HG03108 (cell line): ENCODE results near the gene SAV1.
"Not testable (repeated sequence)": the region's sequence is repeated elsewhere in the genome, so short reads cannot be mapped to it uniquely, and the experiment has no call there.

Experiments used
- ATAC-seq: cut with Tn5 transposase; IDR thresholded peaks from one replicate; pipeline ENCODE4 v1.9.1; 2021; ENCODE audit warnings: moderate library complexity; ENCODE audit not compliant: unreplicated experiment

SAV1 gene

DNA sequence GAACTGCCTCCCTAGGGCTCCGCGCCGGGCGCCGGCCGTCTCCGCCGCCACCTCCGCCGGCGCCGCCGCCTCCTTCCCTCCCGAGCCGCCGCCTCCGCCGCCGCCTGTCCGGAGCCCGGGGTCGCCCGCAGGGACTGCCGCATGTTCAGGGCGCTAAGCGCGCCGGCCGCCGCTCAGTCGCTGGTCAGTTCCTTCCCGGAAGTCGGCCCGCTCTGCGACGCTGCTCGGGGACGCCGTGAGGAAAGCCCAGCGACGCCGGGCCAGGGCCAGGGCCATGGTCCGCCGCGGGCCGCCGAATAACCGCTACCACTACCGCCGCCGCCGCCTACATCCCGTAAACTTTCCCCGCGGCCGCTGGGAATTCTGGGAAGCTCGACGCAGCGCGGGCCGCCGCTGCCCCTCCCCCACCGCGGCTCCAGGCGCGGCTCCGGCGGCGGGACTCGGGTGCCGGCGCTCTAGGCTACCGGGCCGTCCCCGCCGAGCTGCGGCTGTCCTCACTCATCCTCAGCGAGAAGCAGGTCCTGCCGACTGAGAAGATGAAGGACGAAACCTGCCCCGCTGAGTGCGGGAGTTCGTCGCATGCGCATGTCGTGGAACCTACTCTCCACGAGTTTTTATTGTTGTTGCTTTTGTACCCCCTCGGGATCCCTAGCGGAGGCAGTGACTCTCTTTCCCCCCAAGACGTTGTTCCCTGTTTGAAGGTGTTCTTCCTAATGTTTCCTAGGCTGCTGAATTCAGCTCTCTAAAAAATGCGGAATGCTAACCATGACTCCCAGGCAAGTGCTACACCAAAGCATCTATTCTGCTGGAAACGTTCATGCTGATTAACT, at the start of gene SAV1:
Gene SAV1 (minus strand): TSS at position 311 of the 830 bp plus-strand sequence. CDS start 339 bp downstream, outside the sequence.
- peak; percentile 50 for ATAC-seq

DNA sequence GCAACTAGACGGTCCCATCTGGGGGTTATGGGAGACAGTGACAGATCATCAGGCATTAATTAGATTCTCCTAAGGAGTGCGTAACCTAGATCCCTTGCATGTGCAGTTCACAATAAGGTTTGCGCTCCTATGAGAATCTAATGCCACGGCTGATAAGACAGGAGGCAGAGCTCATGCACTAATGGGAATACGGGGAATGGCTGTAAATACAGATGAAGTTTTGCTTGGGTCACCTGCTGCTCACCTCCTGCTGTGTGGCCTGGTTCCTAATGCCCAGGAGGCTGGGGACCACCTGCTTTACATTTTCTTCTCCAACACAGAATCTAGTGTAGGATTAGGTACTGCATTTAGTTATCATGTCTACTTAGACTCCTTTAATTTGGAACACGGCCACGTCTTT, 49.7 kb upstream of the SAV1 start:
- no peak for ATAC-seq

DNA sequence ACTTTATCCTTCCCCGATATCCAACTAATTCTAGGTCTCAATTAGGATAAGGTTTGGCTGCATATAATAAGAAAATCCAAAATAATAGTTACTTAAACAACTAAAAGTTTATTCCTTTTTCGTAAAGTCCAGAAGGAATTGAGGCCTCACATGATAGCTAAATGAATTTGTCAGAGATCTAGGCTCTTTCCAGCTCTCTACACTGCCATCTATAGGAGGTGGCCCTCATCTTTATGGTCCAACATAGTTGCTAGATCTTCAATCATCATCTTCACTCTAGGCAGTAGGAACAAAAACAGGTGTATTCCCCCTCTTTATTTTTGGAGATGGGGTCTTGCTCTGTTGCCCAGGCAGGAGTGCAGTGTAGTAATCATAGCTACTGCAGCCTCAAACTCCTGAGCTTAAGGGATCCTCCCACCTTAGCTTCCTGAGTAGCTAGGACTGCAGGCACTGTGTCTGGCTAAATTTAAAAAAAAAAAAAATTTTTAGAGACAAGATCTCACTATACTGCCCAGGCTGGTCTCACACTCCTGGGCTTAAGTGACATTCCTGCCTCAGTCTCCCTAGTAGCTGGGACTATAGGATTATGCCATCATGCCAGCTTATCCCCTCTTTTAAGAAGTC, 46.5 kb upstream of the SAV1 start:
- ATAC-seq = no peak

DNA sequence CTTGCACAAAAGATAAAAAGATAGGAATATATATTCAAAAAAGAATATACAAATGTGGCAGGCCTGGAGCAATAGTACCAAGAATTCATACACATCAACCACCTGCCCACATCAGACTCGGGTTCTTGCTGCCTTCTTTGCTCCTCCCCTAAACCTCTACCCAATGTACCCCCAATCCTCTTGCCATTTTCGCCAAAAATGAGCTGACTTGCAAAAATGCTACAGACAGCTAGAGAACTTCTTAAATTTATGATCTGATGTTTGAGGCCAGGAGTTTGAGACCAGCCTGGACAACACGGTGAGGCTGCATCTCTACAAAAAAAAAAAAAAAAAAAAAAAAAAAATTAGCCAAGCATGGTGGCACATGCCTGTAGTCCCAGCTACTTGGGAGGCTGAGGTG, 42.9 kb upstream of the SAV1 start:
- no peak for ATAC-seq

GRCh38 chr14:50705026-50705593, 37.0 kb upstream of the SAV1 start:
- no peak for ATAC-seq

GRCh38 chr14:50704454-50705010, 36.4 kb upstream of the SAV1 start:
- no peak for ATAC-seq

- no peak for ATAC-seq
These were observed 29.7 kb upstream of the SAV1 start for GRCh38 chr14:50697659-50698290.

DNA sequence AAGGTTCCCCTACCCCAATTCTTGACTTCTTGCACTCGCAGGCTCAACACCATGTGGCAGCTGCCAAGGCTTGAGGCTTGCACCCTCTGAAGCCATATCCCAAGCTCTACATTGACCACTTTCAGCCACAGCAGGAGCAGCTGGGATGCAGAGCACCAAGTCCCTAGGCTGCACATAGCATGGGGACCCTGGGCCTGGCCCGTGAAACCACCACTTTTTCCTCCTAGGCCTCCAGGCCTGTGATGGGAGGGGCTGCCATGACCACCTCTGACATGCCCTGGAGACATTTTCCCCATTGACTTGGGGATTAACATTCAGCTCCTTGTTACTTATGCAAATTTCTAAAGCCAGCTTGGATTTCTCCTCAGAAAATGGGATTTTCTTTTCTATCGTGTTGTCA, 26.2 kb upstream of the SAV1 start:
- ATAC-seq = not testable (repeated sequence)

- no peak for ATAC-seq
These were observed 20.8 kb upstream of the SAV1 start for GRCh38 chr14:50688875-50689274.

DNA sequence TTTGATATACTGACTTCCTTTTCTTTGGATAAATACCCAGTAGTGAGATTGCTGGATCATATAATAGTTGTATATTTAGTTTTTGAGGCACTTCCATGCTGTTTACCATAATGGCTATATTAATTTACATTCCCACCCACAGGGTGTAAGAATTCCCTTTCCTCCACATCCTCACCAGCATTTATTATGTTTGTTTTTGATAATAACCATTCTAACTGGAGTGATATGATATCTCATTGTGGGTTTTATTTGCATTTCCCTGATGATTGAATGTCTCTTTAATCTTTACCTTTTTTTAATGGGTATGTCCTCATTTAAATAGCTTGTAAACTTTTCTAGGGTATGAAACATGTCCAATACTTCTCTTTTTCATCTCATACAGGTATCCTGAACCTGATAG, 11.6 kb upstream of the SAV1 start:
- ATAC-seq = no peak

DNA sequence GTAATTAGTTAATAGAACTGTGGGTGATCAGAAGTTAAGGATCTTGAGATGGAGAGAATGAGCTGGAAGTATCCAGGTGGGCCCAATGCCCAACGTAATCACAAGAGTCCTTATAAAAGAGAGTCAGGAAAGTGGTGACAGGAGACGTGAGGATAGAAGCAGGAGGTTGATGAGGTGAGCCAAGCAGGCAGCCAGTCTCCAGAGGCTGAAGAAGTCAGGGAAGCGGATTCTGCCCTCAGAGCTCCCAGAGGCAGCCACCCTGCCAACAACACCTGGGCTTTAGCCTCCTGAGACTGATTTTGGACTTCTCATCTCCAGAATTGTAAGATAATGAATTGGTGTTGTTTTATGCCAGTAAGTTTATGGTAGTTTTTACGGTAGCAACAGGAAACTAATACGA, 10.1 kb upstream of the SAV1 start:
- ATAC-seq = no peak

DNA sequence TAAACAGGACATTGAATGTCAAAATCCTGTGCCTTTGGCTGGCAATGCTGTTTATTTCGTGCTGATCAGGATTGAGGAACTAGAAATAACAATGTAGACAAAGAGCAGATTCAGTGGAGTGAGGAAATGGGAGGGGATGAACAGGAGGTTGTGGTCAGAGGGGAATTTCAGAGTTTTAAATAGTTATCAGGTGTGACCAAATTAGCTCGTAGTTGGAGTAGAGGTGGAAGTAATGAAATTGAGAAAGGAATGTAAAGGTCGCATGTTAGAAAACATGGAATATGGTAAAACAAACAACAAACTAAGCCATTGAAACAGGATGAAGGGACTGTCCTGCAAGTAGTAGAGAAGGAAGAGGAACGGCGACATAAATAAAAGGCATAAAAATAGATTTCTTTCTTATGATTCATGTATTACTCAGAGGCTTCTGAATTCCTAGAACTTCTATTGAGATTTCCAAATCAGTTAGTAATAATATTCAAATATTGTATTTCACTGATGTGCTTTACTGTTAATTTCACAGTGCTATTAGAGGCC, 9.5 kb upstream of the SAV1 start:
- peak; percentile 73 for ATAC-seq

GRCh38 chr14:50676814-50677516, 8.9 kb upstream of the SAV1 start:
- peak; percentile 14 for ATAC-seq

DNA sequence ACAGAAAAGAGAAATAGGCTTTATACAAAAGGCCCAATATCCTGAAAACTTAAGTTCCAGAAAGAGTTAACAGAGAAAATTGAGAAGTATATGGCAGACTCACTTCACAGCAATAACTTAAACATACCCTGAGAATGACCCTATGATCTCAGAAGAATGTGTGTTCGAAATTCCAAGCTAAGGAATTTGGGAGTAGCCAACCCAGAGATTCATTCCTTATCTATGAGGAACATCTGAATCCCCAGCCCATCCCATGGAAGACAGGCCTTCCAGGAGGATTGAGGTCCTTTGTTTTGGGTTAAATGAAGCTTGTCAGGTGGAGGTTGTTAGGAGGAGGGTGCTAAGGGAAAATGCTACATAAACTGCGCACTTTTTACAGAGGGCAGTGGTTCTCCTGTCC, 7.5 kb upstream of the SAV1 start:
- ATAC-seq = no peak

DNA sequence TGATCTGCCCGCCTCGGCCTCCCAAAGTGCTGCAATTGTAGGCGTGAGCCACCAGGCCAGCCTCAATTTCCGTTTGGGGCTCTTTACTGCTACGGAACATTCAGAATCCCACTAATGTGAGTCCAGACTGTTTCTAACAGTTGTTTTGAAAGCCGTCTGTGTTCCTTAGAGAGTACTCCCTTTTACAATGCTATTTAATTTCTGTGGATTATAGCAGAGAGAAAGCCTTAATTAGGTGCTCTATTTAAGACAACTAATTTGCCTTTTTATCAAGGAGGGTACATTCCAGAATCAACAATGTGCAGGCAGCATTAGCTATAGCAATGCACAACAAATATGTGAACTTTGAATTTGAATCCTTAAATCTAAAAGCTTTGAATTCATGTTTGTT, 2.8 kb upstream of the SAV1 start:
- ATAC-seq = no peak

- no peak for ATAC-seq
These were observed 2.2 kb upstream of the SAV1 start for GRCh38 chr14:50670196-50670865.

GRCh38 chr14:50669441-50669986, 1.4 kb upstream of the SAV1 start:
- no peak for ATAC-seq

DNA sequence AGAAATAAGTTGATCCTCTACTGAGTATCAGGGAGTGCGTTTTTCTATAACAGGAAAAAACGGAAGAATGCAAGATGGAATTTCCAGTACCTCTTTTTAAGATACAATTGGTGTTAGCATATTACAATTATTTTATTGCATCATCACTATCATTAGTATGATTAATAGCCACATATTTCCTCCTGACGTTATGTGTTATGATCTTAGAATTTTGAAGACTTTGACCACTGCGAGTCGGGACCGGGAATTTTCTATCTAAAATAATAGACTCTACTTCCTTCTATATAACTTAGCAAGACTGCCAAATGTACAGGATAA, 679 bp upstream of the SAV1 start:
- ATAC-seq = no peak

DNA sequence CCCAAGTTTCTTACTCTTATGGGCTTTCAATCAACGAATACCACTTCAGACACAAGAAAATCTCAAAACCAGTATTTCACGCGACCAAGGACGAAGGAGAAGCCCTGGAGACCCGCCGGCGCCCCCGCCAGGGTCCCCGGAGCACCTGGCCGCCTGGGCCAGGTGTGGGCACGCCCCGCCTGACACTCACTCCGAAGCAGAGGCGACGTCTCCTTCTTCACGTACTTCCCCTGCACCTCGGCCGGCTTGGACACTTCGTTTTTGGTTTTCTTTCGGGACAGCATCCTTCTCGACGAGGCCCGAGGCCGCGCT, 466 bp downstream of the SAV1 start:
- peak; percentile 35 for ATAC-seq
